Measurements from ENCODE around the gene CD22. TPM values are rescaled to one million over a fixed set of nuclear protein-coding genes. Genes with fewer than 3 reads are reported as not detected.

CD22 gene
- total RNA-seq, 2 experiments from 2014 or later: 0.63 to 0.76 TPM

GRCh38 chr19:35330475-35330874 is 1.5 kb downstream of the CD22 start:
- POLR2A ChIA-PET: no interaction called here
- Mint-ChIP-seq H3K27me3 (peaks cover 26% of the 10 kb centered on the region), H3K27ac (no peak overlapping the region), H3K9me3 (no peaks in the 10 kb centered on the region), H3K4me3 (no peak overlapping the region), H3K4me1 (peaks cover 13% of the 10 kb centered on the region), H3K36me3 (ENCODE audit: low read depth) (no peaks in the 10 kb centered on the region)
- DNase-seq: no peak
- CTCF ChIA-PET: no interaction called here

- Mint-ChIP-seq H3K36me3 (ENCODE audit: low read depth) (no peaks in the 10 kb centered on the region), H3K4me3 (no peak overlapping the region), H3K4me1 (peaks cover 13% of the 10 kb centered on the region), H3K27ac (no peak overlapping the region), H3K27me3 (peaks cover 23% of the 10 kb centered on the region), H3K9me3 (no peaks in the 10 kb centered on the region)
- DNase-seq: no peak
- ChIA-PET POLR2A (no interaction called here), CTCF (interaction anchor here (1.3 kb wide), 1 partner anchor 24 kb away, joined by 3 read pairs; no protein-coding TSS in a partner anchor)
Measured at GRCh38 chr19:35331551-35332214, 2.7 kb downstream of the CD22 start.

GRCh38 chr19:35332817-35333216 is 3.8 kb downstream of the CD22 start:
- H3K4me3 Mint-ChIP-seq: no peak overlapping the region
- no peak overlapping the region for H3K27ac Mint-ChIP-seq
- POLR2A ChIA-PET: no interaction called here
- peaks cover 13% of the 10 kb centered on the region for H3K4me1 Mint-ChIP-seq
- CTCF ChIA-PET: interaction anchor here (1.3 kb wide), 1 partner anchor 23 kb away, joined by 3 read pairs; no protein-coding TSS in a partner anchor
- H3K36me3 Mint-ChIP-seq (ENCODE audit: low read depth): no peaks in the 10 kb centered on the region
- no peak for DNase-seq
- H3K27me3 Mint-ChIP-seq: peaks cover 23% of the 10 kb centered on the region
- no peaks in the 10 kb centered on the region for H3K9me3 Mint-ChIP-seq

GRCh38 chr19:35334144-35334753 is 5.3 kb downstream of the CD22 start:
- H3K4me1 Mint-ChIP-seq: peaks cover 13% of the 10 kb centered on the region
- ChIA-PET CTCF (no interaction called here), POLR2A (no interaction called here)
- DNase-seq: no peak
- no peaks in the 10 kb centered on the region for H3K36me3 Mint-ChIP-seq (ENCODE audit: low read depth)
- H3K27ac Mint-ChIP-seq: no peak overlapping the region
- no peak overlapping the region for H3K4me3 Mint-ChIP-seq
- no peaks in the 10 kb centered on the region for H3K9me3 Mint-ChIP-seq
- H3K27me3 Mint-ChIP-seq: peaks cover 17% of the 10 kb centered on the region

- Mint-ChIP-seq H3K27ac (no peak overlapping the region), H3K27me3 (peaks cover 14% of the 10 kb centered on the region), H3K4me1 (peaks cover 13% of the 10 kb centered on the region), H3K9me3 (no peaks in the 10 kb centered on the region), H3K4me3 (no peak overlapping the region), H3K36me3 (ENCODE audit: low read depth) (no peaks in the 10 kb centered on the region)
- no peak for DNase-seq
- ChIA-PET CTCF (no interaction called here), POLR2A (interaction anchor here (1.3 kb wide), 1 partner anchor 8 kb away, joined by 3 read pairs; no protein-coding TSS in a partner anchor)
Measured at GRCh38 chr19:35336166-35336955, 7.4 kb downstream of the CD22 start.

GRCh38 chr19:35337097-35337983 is 8.4 kb downstream of the CD22 start:
- no peaks in the 10 kb centered on the region for H3K9me3 Mint-ChIP-seq
- DNase-seq: no peak
- no peak overlapping the region for H3K27ac Mint-ChIP-seq
- ChIA-PET CTCF (no interaction called here), POLR2A (no interaction called here)
- peaks cover 13% of the 10 kb centered on the region for H3K4me1 Mint-ChIP-seq
- H3K4me3 Mint-ChIP-seq: no peak overlapping the region
- peaks cover 19% of the 10 kb centered on the region for H3K27me3 Mint-ChIP-seq
- H3K36me3 Mint-ChIP-seq (ENCODE audit: low read depth): no peaks in the 10 kb centered on the region

GRCh38 chr19:35337984-35338296 is 9.0 kb downstream of the CD22 start:
- POLR2A ChIA-PET: no interaction called here
- CTCF ChIA-PET: no interaction called here
- Mint-ChIP-seq H3K27me3 (peaks cover 22% of the 10 kb centered on the region), H3K4me1 (peaks cover 9% of the 10 kb centered on the region), H3K27ac (no peak overlapping the region), H3K36me3 (ENCODE audit: low read depth) (no peaks in the 10 kb centered on the region), H3K9me3 (no peaks in the 10 kb centered on the region), H3K4me3 (no peak overlapping the region)
- DNase-seq: no peak

GRCh38 chr19:35340431-35340830 is 11.4 kb downstream of the CD22 start:
- H3K4me3 Mint-ChIP-seq: no peak overlapping the region
- no peak overlapping the region for H3K27ac Mint-ChIP-seq
- no peaks in the 10 kb centered on the region for H3K9me3 Mint-ChIP-seq
- no peaks in the 10 kb centered on the region for H3K36me3 Mint-ChIP-seq (ENCODE audit: low read depth)
- POLR2A ChIA-PET: no interaction called here
- no peak for DNase-seq
- peaks cover 20% of the 10 kb centered on the region for H3K27me3 Mint-ChIP-seq
- CTCF ChIA-PET: interaction anchor here (1.3 kb wide), 1 partner anchor 12 kb away, joined by 3 read pairs; no protein-coding TSS in a partner anchor
- H3K4me1 Mint-ChIP-seq: no peaks in the 10 kb centered on the region

- Mint-ChIP-seq H3K4me1 (peaks cover 4% of the 10 kb centered on the region), H3K27ac (no peak overlapping the region), H3K36me3 (ENCODE audit: low read depth) (no peaks in the 10 kb centered on the region), H3K27me3 (peaks cover 25% of the 10 kb centered on the region), H3K4me3 (no peak overlapping the region), H3K9me3 (no peaks in the 10 kb centered on the region)
- CTCF ChIA-PET: no interaction called here
- DNase-seq: no peak
- POLR2A ChIA-PET: no interaction called here
Measured at GRCh38 chr19:35341006-35341405, 12.0 kb downstream of the CD22 start.

GRCh38 chr19:35341565-35342225 is 12.7 kb downstream of the CD22 start:
- ChIA-PET CTCF (no interaction called here), POLR2A (no interaction called here)
- H3K4me1 Mint-ChIP-seq: peaks cover 11% of the 10 kb centered on the region
- no peaks in the 10 kb centered on the region for H3K36me3 Mint-ChIP-seq (ENCODE audit: low read depth)
- H3K27me3 Mint-ChIP-seq: peaks cover 28% of the 10 kb centered on the region
- no peak overlapping the region for H3K27ac Mint-ChIP-seq
- H3K4me3 Mint-ChIP-seq: no peak overlapping the region
- DNase-seq: no peak
- no peaks in the 10 kb centered on the region for H3K9me3 Mint-ChIP-seq

GRCh38 chr19:35342430-35342829 is 13.4 kb downstream of the CD22 start:
- no peak for DNase-seq
- POLR2A ChIA-PET: no interaction called here
- CTCF ChIA-PET: no interaction called here
- Mint-ChIP-seq H3K27me3 (peaks cover 36% of the 10 kb centered on the region), H3K4me1 (peaks cover 18% of the 10 kb centered on the region), H3K4me3 (no peak overlapping the region), H3K27ac (no peak overlapping the region), H3K36me3 (ENCODE audit: low read depth) (no peaks in the 10 kb centered on the region), H3K9me3 (no peaks in the 10 kb centered on the region)

GRCh38 chr19:35344511-35345031 is 15.6 kb downstream of the CD22 start:
- H3K27me3 Mint-ChIP-seq: peaks cover 49% of the 10 kb centered on the region
- no peak overlapping the region for H3K4me3 Mint-ChIP-seq
- H3K4me1 Mint-ChIP-seq: peaks cover 26% of the 10 kb centered on the region
- no peak overlapping the region for H3K27ac Mint-ChIP-seq
- ChIA-PET POLR2A (interaction anchor here (0.9 kb wide), 1 partner anchor 9 kb away, joined by 3 read pairs; no protein-coding TSS in a partner anchor), CTCF (interaction anchor here (0.6 kb wide), 1 partner anchor 632 kb away, joined by 3 read pairs; no protein-coding TSS in a partner anchor)
- DNase-seq: no peak
- H3K9me3 Mint-ChIP-seq: no peaks in the 10 kb centered on the region
- H3K36me3 Mint-ChIP-seq (ENCODE audit: low read depth): no peaks in the 10 kb centered on the region
